A549 (cell line): ENCODE measurements around the gene PMFBP1.

Experiments
- EP300 ChIP-seq, 2 experiments: fragments of >200 bp; sonication (Bioruptor Twin); formaldehyde crosslinking; IDR thresholded peaks; 2 replicates in 1 of 2; 3 replicates in 1 of 2; pipeline ENCODE4 v1.6.1; 2016 to 2017
- HDAC2 ChIP-seq: fragments of 200-600 bp; sonication (generic); IDR thresholded peaks from 2 replicates; pipeline ENCODE4 v1.6.1; 2016
- POLR2A ChIP-seq: IDR thresholded peaks from 2 replicates; pipeline ENCODE4 v1.6.1; 2012; ENCODE audit warnings: mild to moderate bottlenecking, low read length
- RFX5 ChIP-seq: fragments of 450-650 bp; IDR thresholded peaks from 2 replicates; pipeline ENCODE4 v1.7.1; 2014; ENCODE audit warnings: antibody characterized with exemption, mild to moderate bottlenecking, moderate library complexity
- USF2 ChIP-seq: fragments of 450-650 bp; IDR thresholded peaks from 2 replicates; pipeline ENCODE4 v1.6.1; 2014; ENCODE audit warnings: antibody characterized with exemption

GRCh38 chr16:72216767-72217166 lies 44.8 kb upstream of the PMFBP1 start:
- TF ChIP-seq RFX5 = no peak
- TF ChIP-seq USF2 = no peak
- no peak for TF ChIP-seq HDAC2
- no peak for TF ChIP-seq EP300 (IDR thresholded peaks at IDR 0.05)
- no peak for TF ChIP-seq POLR2A
